GM18498 (cell line): Measurements from ENCODE around the gene SCN3A.

Experiments used
- ATAC-seq: cut with Tn5 transposase; IDR thresholded peaks from one replicate; pipeline ENCODE4 v1.9.1; 2021; ENCODE audit warnings: mild to moderate bottlenecking, moderate library complexity; ENCODE audit not compliant: unreplicated experiment

Gene SCN3A

DNA sequence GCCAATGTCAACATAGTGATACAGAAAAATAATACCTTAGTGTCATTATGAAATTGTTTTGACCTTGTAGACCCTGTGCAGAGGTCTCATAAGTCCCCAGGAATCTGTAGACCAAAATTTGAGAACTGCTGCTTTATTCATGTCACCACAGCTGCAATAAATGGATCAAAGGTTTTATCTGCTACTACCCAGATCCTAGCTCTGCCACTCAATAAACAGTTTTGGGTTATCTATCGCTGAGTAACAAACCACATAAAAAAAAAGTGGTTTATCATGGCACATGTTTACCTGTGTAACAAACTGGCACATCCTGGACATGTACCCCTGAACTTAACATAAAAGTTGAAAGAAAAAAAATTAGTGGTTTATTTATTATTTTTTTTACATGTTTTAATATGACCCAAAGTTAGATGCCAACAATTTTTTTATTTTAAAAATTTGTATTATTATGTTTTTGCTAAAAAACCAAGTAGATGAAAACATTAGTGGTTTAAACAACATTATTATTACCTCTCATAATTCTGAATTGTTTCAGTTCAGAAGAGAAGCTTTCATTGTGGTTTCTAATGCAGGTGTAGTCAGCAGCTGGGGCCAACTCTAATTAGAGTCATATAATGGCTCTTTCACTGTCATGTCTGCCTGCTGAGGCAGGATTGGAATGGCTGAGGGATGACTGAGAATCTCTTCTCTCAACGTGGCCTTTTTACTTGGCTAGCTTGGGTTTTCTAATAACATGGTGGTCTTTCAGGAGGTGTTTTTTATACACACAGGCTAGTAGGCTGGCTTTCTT is 145.2 kb downstream of the SCN3A start:
- no peak for ATAC-seq

DNA sequence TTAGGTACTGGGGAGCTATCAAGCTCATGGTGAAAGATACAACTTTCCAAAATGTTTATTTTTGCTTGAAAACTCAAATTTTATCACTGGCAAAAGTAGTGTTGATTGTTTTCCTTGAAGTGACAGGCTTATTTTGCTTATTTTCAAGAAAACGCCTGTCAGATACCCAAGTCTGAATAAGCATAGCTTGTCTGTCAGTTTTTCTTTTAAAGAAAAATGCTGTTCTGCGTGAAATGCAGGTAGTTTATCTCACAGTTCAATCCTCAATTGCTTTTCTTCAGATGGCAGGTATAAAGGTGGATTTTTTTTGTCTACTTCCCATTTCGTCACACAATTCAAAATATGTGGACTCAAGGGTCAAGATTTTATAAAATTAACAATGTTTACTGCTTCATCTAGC is 145.9 kb downstream of the SCN3A start:
- ATAC-seq = no peak

DNA sequence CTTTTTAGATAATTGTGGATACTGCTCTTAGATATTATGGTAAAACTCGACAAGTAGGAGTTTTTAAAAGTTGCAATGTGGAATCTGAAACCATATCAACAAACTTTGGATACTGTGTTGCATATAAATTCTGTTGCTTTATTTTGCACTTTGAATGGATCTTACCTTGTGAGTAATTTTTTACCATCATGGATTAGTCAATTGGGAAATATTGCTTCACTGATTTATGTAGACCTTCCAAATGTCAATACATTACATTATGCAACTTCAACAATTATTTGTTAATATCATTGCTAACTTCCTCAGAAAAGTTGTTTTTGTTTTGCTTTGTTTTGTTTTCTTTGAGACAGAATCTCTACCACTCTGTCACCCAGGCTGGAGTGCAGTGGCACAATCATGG is 146.5 kb downstream of the SCN3A start:
- no peak for ATAC-seq

DNA sequence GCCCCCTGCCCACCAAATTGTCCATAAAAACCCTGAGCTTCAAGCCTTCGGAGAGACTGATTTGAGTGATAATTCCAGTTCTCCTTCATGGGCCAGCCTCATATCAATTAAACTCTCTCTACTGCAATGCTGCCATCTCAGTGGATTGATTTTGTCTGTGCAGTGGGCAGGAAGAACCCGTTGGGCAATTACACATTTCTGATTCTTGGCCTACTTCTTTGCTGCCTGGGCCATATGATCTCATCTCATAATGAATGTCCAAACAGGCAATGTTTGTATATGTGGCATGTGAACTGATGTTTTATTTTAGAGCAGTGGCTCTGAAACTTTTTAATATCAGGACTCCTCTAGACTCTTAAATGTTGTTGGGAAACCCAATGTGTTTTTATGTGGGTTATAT is 147.3 kb downstream of the SCN3A start:
- no peak for ATAC-seq

DNA sequence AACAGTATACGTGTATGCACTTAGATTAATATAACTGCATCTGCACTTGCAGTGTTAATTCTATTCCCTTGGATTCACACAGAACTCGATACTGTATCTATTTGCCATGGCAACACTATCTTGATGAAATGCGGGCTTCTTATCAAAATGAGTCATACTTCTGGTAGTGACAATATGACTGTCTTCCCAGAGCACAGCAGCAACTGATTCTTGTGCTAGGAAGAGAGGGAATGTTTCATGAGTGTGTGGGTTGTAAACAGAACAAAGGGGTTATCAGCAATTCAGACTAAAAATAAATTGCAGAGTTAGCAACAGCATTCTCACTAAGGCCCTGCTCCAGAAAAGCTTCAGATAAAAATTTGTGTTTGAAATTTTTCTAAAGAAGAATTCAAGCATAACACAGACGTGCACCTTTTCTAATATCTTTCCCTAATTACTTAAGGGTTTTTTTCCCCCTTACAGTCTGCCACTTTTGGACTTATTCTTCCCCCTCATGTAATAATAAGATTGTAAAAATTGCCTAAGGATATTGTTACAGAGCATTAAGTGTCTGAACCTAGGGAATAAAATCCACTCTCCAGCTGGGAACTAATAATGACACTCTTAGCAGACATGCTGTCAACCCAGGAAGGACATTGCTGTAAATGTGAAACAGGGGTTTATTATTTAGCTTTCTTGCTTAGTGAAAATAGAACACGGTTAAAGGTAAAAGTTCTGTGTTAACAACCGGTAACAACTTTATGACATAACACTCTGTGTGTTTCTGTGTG is 148.6 kb downstream of the SCN3A start:
- ATAC-seq = no peak

DNA sequence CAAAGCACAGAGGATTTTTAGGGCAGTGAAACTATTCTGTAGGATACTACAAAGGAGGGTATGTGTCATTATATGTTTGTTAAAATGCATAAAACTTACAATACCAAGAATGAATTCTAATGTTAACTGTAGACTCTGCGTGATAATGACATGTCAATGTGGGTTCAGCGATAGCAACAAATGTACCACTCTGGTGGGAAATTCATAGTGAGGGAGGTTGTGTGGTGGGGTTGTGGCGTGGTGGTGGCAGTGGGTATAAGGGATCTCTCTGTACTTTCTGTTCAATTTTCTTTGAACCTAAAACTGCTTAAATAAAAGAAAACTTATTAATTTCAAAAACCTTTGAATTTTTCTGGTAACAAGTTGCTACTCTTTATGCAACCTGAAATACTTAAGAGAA is 149.2 kb downstream of the SCN3A start:
- ATAC-seq = no peak

DNA sequence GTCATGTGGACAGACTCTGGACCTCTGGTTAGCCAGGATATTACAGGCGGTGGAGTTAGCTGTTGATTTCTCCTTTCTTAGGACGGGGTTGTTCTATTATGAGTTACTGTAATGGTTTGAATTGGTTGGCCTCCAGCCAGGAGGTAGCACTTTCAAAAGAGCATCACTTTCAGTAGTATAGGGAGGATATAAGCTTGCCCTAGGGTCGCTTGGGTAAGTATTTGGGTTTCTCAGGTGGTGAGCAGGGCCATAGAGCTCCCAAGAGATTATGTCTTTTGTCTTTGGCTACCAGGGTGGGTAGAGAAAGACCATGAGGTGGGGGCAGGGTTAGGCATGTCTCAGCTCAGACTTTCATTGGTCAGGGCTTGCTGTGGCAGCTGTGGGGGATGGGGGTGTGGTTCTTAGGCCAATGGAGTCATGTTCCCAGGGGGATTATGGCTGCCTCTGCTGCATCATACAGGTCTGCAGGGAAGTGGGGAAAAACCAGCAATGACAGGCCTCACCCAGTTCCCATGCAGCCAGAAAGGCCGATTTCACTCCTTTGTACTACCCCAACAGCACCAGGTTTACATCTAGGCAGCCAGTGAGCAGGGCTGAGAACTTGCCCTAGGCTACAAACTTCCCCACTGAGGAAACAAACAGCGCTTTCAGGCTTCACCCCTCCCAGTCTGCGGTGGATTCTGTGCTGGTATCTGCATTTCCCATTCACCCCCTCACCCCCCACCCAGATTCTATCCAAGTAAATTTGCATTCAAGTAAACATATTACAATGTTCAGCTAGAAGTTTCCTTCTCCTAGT is 159.1 kb downstream of the SCN3A start:
- no peak for ATAC-seq
